ENCODE measurements around the gene GOLGA1. TPM values are rescaled to one million over a fixed set of nuclear protein-coding genes. Genes with fewer than 3 reads are reported as not detected.

Gene GOLGA1
- total and polyA plus RNA-seq, 9 of the 15 experiments (the other 6 are each of a cell fraction or from before 2014, with no cell fraction given): 2.9 to 15.9 (median 8.5) TPM

DNA sequence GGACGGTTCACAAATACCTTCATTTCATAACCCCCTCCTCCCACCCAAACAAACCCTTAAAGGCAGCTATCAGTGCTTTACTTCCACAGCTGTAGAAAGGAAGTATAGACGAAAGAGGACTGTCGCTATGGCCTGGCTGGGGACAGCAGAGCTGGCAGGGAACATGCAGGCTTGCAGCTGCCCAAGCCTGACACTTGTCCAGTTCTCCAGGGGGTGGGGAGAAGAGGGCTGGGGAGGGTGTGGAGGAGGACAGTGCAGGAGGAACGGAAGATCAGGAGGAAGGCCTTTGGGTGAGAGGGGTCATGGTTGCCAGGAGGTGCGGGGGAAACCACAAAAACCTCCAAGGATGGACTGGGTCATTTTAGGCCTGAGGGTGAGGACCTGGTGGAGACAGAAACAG is 53.1 kb downstream of the GOLGA1 start:
- Histone ChIP-seq H3K79me2 (ENCODE audit: control insufficient read depth, insufficient read depth, low read length) (no peaks in the 10 kb centered on the region), H3K9me3 (replicated peaks; ENCODE audit: control insufficient read depth, insufficient read depth, low read depth, low read length) (no peaks in the 10 kb centered on the region), H3K4me3 (no peak overlapping the region), H3K4me1 (replicated peaks in 1 of 2; ENCODE audit: control insufficient read depth in 2 of 2, insufficient read depth in 2 of 2, low read length in 2 of 2) (0 out of 5 replicates have a peak, but pooled peaks cover 0 to 3% of the 10 kb centered on the region in 2 experiments), H3K27me3 (ENCODE audit: control insufficient read depth in 2 of 2, insufficient read depth in 2 of 2, low read length in 2 of 2) (no peaks in the 10 kb centered on the region), H3K9ac (ENCODE audit: insufficient read depth in 1 of 2, low read depth in 2 of 2, low read length in 2 of 2) (peak overlapping the region in 1 of 2 experiments; percentile 48; a peak in 1 of 4 replicates), H3K36me3 (ENCODE audit: control insufficient read depth, insufficient read depth, low read length) (peaks cover 57% of the 10 kb centered on the region; the same call in 2 of the 3 replicates), H3K4me2 (ENCODE audit: insufficient read depth, low read length) (no peak overlapping the region), H4K20me1 (replicated peaks; ENCODE audit: control insufficient read depth, insufficient read depth, low read length) (no peaks in the 10 kb centered on the region), H3K9me1 (ENCODE audit: control insufficient read depth, insufficient read depth, low read length) (peaks cover 4% of the 10 kb centered on the region), H3K27ac (ENCODE audit: extremely low read depth, low read depth, low read length) (no peak overlapping the region), H2AFZ (ENCODE audit: low read depth, low read length) (no peak overlapping the region)
- TF ChIP-seq SMAD3 (CRISPR knock-in tag; conservative IDR thresholded peaks at IDR 0.05): no peak
- no peak for TF ChIP-seq FOXP1 (CRISPR knock-in tag; IDR thresholded peaks at IDR 0.05)
- ATAC-seq (no peak), DNase-seq (ENCODE audit: extremely low read depth in 1 of 4, low spot score in 3 of 4) (no peak), FAIRE-seq (no peak)
- WGBS (ENCODE audit: insufficient coverage, low coverage, missing lambda C conversion rate): 79% methylated on average over 3 of the region's 5 CpGs
- intact Hi-C loops (cut with micrococcal nuclease): no loop called here
- in situ Hi-C loops (cut with MboI): loop anchor here (10.0 kb wide), 1 partner anchor 1017 kb away; no protein-coding TSS in a partner anchor
- ChIA-PET POLR2A (interaction anchor here (0.9 to 2.8 kb wide), 3 partner anchors 10 to 15 kb away, joined by 3 to 18 read pairs (median 4); no protein-coding TSS in a partner anchor), CTCF (ENCODE audit: low intra/inter-chr PET ratio) (no interaction called here)
- no TSS peak for BruUV-seq (replicated peaks)

DNA sequence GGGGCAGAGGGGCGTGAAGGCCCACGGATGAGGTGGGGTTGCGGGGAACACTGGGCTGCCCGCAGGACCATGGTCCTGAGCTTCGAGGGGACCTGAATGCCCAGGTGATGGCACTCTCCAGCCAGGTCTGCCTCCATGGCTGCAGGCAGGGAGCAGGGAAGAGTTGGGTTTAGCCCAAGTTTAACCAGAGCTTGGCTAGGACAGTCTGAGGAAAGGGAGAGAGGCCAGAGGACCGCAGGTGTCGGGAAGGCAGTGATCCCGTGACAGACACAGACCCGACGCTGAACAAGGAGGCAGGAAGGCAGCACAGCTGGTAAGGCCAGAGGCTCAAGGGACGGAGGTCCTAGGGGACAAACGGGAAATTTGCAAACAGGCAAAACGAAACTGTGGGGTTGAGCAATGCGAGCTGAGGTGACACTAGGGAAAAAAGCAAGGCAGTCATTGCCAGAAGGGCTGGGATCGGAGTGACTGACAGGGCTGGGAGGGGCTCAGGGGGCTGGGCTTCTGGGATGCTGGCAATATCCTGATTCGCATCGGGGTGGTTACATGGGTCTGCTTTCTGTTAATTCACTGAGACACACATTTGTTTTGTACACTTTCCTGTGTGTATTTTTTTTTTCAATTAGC is 53.9 kb downstream of the GOLGA1 start:
- no peak for FAIRE-seq
- ChIA-PET CTCF (ENCODE audit: low intra/inter-chr PET ratio) (no interaction called here), POLR2A (interaction anchor here (0.9 to 2.8 kb wide), 4 partner anchors 10 to 18 kb away, joined by 3 to 18 read pairs (median 4); no protein-coding TSS in a partner anchor)

More for the DNA sequence above, 53.9 kb downstream of the GOLGA1 start:
- BruUV-seq (replicated peaks): no TSS peak
- Histone ChIP-seq H4K20me1 (replicated peaks; ENCODE audit: control insufficient read depth, insufficient read depth, low read length) (no peaks in the 10 kb centered on the region), H3K9ac (ENCODE audit: insufficient read depth in 1 of 2, low read depth in 2 of 2, low read length in 2 of 2) (peak overlapping the region in 1 of 2 experiments; percentile 68; a peak in 2 of 4 replicates), H3K27me3 (ENCODE audit: control insufficient read depth in 2 of 2, insufficient read depth in 2 of 2, low read length in 2 of 2) (no peaks in the 10 kb centered on the region), H3K4me2 (ENCODE audit: insufficient read depth, low read length) (no peak overlapping the region), H3K79me2 (ENCODE audit: control insufficient read depth, insufficient read depth, low read length) (no peaks in the 10 kb centered on the region), H3K4me1 (replicated peaks in 1 of 2; ENCODE audit: control insufficient read depth in 2 of 2, insufficient read depth in 2 of 2, low read length in 2 of 2) (0 out of 5 replicates have a peak, but pooled peaks cover 0 to 3% of the 10 kb centered on the region in 2 experiments), H3K4me3 (no peak overlapping the region), H3K9me1 (ENCODE audit: control insufficient read depth, insufficient read depth, low read length) (peaks cover 4% of the 10 kb centered on the region), H2AFZ (ENCODE audit: low read depth, low read length) (no peak overlapping the region), H3K36me3 (ENCODE audit: control insufficient read depth, insufficient read depth, low read length) (peaks cover 61% of the 10 kb centered on the region; the same call in 2 of the 3 replicates), H3K27ac (ENCODE audit: extremely low read depth, low read depth, low read length) (no peak overlapping the region), H3K9me3 (replicated peaks; ENCODE audit: control insufficient read depth, insufficient read depth, low read depth, low read length) (no peaks in the 10 kb centered on the region)
- DNase-seq (ENCODE audit: extremely low read depth in 1 of 4, low spot score in 3 of 4) (no peak), ATAC-seq (no peak)
- 84% methylated on average over 13 of the region's 17 CpGs for WGBS (ENCODE audit: insufficient coverage, low coverage, missing lambda C conversion rate)
- in situ Hi-C loops (cut with MboI) (loop anchor here (10.0 kb wide), 1 partner anchor 1018 kb away; no protein-coding TSS in a partner anchor), intact Hi-C loops (cut with micrococcal nuclease) (no loop called here)
- no peak for TF ChIP-seq PRMT5 (CRISPR knock-in tag; IDR thresholded peaks at IDR 0.05)
- TF ChIP-seq, protein P1, sequence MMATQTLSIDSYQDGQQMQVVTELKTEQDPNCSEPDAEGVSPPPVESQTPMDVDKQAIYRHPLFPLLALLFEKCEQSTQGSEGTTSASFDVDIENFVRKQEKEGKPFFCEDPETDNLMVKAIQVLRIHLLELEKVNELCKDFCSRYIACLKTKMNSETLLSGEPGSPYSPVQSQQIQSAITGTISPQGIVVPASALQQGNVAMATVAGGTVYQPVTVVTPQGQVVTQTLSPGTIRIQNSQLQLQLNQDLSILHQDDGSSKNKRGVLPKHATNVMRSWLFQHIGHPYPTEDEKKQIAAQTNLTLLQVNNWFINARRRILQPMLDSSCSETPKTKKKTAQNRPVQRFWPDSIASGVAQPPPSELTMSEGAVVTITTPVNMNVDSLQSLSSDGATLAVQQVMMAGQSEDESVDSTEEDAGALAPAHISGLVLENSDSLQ (IDR thresholded peaks at IDR 0.05): peak; percentile 27; the same call in 1 of the 2 replicates
